Motor neuron (in vitro differentiated cells): ENCODE data around the gene PLIN4. TPM values are rescaled to one million over a fixed set of nuclear protein-coding genes. Genes with fewer than 3 reads are reported as not detected.
A peak's percentile ranks its signal among the peaks of the same experiment; 100 is the strongest.

Experiments
- ATAC-seq, 8 experiments: fragments of 200-7000 bp; cut with Tn5 transposase; replicated peaks in 6 of 8; 2 replicates each; pipeline ENCODE4 v1.8.0; 2021; ENCODE audit warnings: mild to moderate bottlenecking in 8 of 8, moderate library complexity in 8 of 8
- H3K27ac ChIP-seq, 2 donors: fragments of 250-450 bp; sonication (Bioruptor Pico); 2 replicates each; pipeline ENCODE4 v1.9.0; 2021; ENCODE audit warnings: antibody characterized with exemption in 2 of 2, mild to moderate bottlenecking in 2 of 2, moderate library complexity in 1 of 2
- H3K4me1 ChIP-seq, 2 donors: fragments of 250-450 bp; sonication (Bioruptor Pico); replicated peaks in 1 of 2; 2 replicates each; pipeline ENCODE4 v1.6.1; 2021; ENCODE audit warnings: antibody characterized with exemption in 2 of 2, mild to moderate bottlenecking in 2 of 2, moderate library complexity in 1 of 2
- H3K4me3 ChIP-seq, 5 donors: fragments of 250-450 bp; sonication (Bioruptor Pico); 2 replicates each; pipeline ENCODE4 v1.9.0; 2021; ENCODE audit warnings: antibody characterized with exemption in 5 of 5, mild to moderate bottlenecking in 5 of 5, moderate library complexity in 4 of 5
- WGBS, 10 experiments: fragments of 450-650 bp; shearing (Covaris generic); methylation state at CpG; one replicate each; pipeline ENCODE4 v1.0.0; 2022; 5-methylcytosine and 5-hydroxymethylcytosine counted together
- in situ Hi-C, 9 experiments: fragments of 400-800 bp; cut with MboI; loops; one replicate each; pipeline ENCODE4 v1.15.0; 2021; ENCODE audit warnings: low sequenced_read_pairs in 9 of 9, low pct_unique_long_range_greater_than_20kb in 2 of 9; ENCODE audit not compliant: unreplicated experiment in 9 of 9
- total RNA-seq, 8 experiments: library from RNA; unstranded; fragments of 300-600 nt; gene quantifications; 2 replicates each; pipeline versions ENCODE4 v1.2.3 to v1.2.4, GENCODE V29; 2022

PLIN4 gene
- total RNA-seq, 8 experiments from 2014 or later = 0.11 to 1.1 (median 0.50) TPM

DNA sequence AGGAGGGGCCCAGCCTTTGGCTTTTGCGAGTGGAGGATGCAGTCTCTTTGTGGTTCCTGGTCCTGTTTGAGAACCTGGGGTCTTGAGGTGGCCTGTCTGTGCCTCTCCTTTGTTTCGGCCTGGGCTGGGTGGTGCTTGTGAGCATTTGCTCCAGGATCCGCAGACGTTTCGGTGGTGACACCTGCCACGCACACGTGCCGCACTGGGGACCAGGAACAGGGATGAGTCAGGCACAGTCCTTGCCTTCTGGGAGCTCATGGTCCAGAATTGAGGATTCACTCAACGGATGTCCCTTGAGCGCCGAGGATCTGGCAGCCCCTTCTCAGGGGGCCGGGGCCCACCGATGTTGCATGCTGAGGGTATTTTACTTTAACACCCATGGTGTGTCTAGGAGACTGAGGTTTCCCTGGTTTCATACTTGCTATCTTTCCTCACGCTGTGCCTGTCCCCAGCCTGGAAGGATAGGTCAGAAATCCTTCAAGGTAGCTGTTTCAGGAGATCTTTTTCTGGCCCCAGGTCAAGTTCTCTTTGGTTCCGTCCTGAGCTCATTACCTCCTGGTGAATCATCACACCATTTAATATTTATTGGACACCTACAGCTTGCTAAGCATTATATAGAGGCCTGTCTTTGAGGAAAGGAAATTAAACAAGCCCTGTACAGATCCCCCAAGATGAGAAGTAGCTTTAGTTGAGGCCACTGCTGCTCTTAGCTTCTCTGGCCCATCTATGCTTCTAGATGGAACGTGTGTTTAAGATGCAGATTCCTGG lies 41.1 kb downstream of the PLIN4 start:
- Histone ChIP-seq H3K27ac (no peak overlapping the region), H3K4me3 (no peak overlapping the region), H3K4me1 (peaks cover 6 to 10% of the 10 kb centered on the region in 2 donors)
- in situ Hi-C loops = no loop called here
- WGBS, 10 experiments = 40 to 100% (median 90%) methylated on average over 1 to 8 of the region's 16 CpGs; no CpG with 5 or more reads in 1 of the 10 experiments
- no peak for ATAC-seq

GRCh38 chr19:4474514-4475022 lies 43.7 kb downstream of the PLIN4 start:
- Histone ChIP-seq H3K27ac (peak overlapping the region; percentile 60 to 69), H3K4me3 (peak overlapping the region; percentile 46 to 59 (median 52)), H3K4me1 (peaks cover 9 to 12% of the 10 kb centered on the region in 2 donors)
- peak in 6 of 8 experiments; percentile 6 to 45 (median 43) for ATAC-seq
- in situ Hi-C loops = no loop called here
- 0 to 60% (median 0%) methylated on average over 1 to 3 of the region's 13 CpGs; no CpG with 5 or more reads in 7 of the 10 experiments for WGBS, 10 experiments

DNA sequence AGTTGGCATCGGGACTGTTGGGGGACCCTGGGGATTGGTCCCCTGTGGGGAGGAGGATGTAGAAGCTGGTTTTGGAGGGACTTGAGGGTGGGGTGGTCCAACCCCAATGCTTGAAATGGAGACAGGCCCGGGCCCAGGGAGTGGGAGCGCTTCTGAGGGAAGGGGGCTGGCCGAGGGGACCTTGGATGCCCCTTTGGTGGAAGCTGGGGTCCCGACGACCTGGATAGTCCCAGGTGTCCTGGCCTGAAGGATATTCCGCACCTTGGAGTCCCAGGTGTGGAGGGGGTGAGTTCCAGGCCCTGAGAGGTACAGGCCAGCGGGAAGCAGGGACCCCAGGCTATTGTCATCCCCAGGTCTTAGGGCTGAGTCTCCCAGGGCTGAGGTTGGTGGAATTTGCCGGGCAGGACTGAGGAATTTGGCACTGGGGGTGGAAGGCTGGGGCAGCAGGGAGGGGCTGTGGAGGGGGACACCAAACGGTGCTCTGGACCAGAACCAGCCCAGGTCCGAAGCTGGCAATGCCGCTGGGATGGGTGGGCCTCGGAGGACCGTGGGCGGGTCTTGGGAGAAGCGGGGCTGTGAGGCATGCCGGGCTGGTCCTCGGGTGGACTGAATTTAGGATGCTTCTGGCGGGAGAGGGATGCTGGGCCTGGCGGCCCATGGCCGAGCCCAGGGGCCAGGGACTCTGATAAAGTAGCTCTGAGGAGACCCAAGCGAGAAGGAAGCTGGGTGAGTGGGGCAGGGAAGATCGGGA lies 44.3 kb downstream of the PLIN4 start:
- H3K4me1 ChIP-seq = peaks cover 9 to 12% of the 10 kb centered on the region in 2 donors
- 0% methylated on average over 3 of the region's 23 CpGs; no CpG with 5 or more reads in 9 of the 10 experiments for WGBS, 10 experiments
- H3K27ac ChIP-seq = peak overlapping the region; percentile 55 to 69
- no peak for ATAC-seq
- H3K4me3 ChIP-seq = peak overlapping the region; percentile 46 to 59 (median 52)
- in situ Hi-C loops = no loop called here

DNA sequence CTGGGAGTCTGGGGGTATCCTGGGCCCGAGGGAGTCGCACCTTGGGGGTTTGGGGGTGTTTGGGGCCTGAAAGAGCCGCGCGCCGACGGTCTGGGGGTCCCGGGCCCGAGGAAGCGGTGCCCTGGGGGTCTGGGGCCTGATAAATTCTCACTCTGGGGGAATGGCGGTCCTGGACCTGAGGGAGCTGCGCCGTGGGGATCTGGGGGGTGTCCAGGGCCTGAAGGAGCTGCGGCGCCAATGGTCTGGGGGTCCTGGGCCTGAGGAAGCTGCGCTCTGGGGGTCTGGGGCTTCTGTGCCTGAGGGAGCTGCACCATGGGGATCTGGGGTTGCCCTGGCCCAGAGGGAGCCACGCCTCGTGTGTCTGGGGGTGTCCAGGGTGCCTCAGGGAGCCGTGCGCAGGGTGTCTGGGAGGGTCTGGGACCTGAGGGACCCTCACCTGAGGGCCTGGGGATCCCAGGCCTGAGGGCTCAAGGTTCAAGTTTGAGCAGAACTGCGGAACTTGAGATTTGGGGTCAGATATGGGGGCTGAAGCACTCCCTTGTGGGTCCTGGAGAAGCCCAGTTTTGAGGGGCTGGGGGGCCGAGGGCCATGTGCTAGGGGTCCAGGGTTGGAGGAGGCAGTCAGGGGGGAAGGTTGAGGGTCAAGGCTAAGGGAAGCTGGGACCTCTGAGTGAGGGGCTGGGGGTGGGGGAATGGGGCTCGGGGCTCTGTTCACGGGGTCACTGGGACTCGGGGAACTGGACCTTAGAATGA lies 45.1 kb downstream of the PLIN4 start:
- no peak for ATAC-seq
- H3K4me3 ChIP-seq = peak overlapping the region; percentile 46 to 59 (median 52)
- peak overlapping the region in 1 of 2 donors; percentile 23 for H3K27ac ChIP-seq

GRCh38 chr19:4472174-4472974 lies 45.9 kb downstream of the PLIN4 start, which contains the start of gene HDGFL2:
TSS of gene HDGFL2 (plus strand) at chr19:4472297. CDS start at chr19:4472351, 54 bp downstream.
- no peak for ATAC-seq
- in situ Hi-C loops = no loop called here
- 0% methylated on average over 2 of the region's 71 CpGs; no CpG with 5 or more reads in 9 of the 10 experiments for WGBS, 10 experiments

More for the DNA sequence above, 45.1 kb downstream of the PLIN4 start:
- 0% methylated on average over 1 of the region's 25 CpGs; no CpG with 5 or more reads in 9 of the 10 experiments for WGBS, 10 experiments
- in situ Hi-C loops = no loop called here
- H3K4me1 ChIP-seq = peaks cover 9 to 12% of the 10 kb centered on the region in 2 donors

GRCh38 chr19:4471403-4472173 lies 46.7 kb downstream of the PLIN4 start:
- in situ Hi-C loops = no loop called here
- Histone ChIP-seq H3K4me3 (peak overlapping the region; percentile 48 to 59 (median 52)), H3K27ac (peak overlapping the region; percentile 77 to 82), H3K4me1 (peaks cover 9 to 12% of the 10 kb centered on the region in 2 donors)
- peak; percentile 86 to 91 (median 89) for ATAC-seq
- WGBS, 10 experiments = 0 to 10% (median 0%) methylated on average over 2 to 17 of the region's 33 CpGs; no CpG with 5 or more reads in 1 of the 10 experiments

More at GRCh38 chr19:4472174-4472974, 45.9 kb downstream of the PLIN4 start, which contains the start of gene HDGFL2:
- Histone ChIP-seq H3K27ac (peak within 1 kb of the TSS; percentile 77 to 82), H3K4me1 (peaks cover 9 to 12% of the 10 kb centered on the region in 2 donors), H3K4me3 (peak within 1 kb of the TSS; percentile 48 to 59 (median 52))

DNA sequence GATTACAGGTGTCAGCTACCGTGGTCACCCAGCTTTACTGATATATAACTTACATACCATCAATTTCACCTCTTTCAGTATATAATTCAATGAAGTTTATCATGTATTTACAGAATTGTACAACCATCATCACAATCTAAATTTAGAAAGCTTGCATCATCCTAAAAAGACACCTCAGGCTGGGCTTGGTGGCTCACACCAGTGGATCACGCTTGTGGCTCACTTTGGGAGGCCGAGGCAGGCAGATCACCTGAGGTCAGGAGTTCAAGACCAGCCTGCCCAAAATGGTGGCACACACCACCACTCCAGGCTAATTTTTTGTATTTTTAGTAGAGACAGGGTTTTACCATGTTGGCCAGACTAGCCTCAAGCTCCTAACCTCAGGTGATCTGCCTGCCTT lies 50.5 kb downstream of the PLIN4 start:
- Histone ChIP-seq H3K27ac (no peak overlapping the region), H3K4me1 (peaks cover 2 to 3% of the 10 kb centered on the region in 2 donors), H3K4me3 (no peak overlapping the region)
- in situ Hi-C loops = no loop called here
- ATAC-seq = no peak
- 50 to 95% (median 83%) methylated on average over 1 to 3 of the region's 3 CpGs; no CpG with 5 or more reads in 5 of the 10 experiments for WGBS, 10 experiments

DNA sequence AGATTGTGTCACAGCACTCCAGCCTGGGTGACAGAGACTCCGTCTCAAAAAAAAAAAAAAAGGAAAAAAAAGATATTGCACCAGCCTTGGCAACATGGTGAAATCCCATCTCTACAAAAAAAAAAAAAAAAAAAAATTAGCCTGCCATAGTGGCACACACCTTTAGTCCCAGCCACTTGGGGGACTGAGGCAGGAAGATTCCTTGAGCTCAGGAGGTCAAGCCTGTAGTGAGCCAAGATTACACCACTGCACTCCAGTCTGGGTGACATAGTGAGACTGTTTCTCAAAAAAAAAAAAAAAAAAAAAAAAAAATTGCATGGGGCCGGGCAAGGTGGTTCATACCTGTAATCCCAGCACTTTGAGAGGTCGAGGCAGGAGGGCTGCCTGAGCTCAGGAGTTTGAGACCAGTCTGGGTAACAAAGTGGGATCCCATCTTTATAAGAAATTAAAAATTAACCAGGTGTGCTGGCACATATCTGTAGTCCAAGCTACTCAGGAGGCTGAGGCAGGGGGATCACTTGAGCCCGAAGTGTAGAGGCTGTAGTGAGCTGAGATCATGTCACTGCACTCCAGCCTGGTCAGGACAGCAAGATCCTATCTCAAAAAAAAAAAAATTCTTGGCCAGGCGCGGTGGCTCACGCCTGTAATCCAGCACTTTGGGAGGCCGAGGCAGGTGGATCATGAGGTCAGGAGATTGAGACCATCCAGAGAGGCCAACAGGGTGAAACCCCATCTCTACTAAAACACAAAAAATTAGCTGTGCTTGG lies 53.3 kb downstream of the PLIN4 start:
- Histone ChIP-seq H3K4me1 (no peaks in the 10 kb centered on the region), H3K27ac (no peak overlapping the region), H3K4me3 (no peak overlapping the region)
- in situ Hi-C loops = no loop called here
- WGBS, 10 experiments = 30 to 100% (median 65%) methylated on average over 1 to 7 of the region's 8 CpGs
- ATAC-seq = peak in 1 of 8 experiments; percentile 12

- Histone ChIP-seq H3K4me1 (peaks cover 19 to 20% of the 10 kb centered on the region in 2 donors), H3K4me3 (peak within 1 kb of the TSS; percentile 94 to 100 (median 96)), H3K27ac (peak within 1 kb of the TSS; percentile 99 to 100)
- in situ Hi-C loops = no loop called here
- 0 to 55% (median 23%) methylated on average over 1 to 16 of the region's 52 CpGs; no CpG with 5 or more reads in 2 of the 10 experiments for WGBS, 10 experiments
- ATAC-seq = peak; percentile 42 to 82 (median 76)
Measured at GRCh38 chr19:4457654-4458395, 60.5 kb downstream of the PLIN4 start, which contains the start of gene UBXN6. TSS of gene UBXN6 (minus strand) at chr19:4457794. CDS start at chr19:4457697, 97 bp downstream.
